GM21526 (cell line): ENCODE measurements around the gene BICDL2.

Experiments used
- ATAC-seq: cut with Tn5 transposase; IDR thresholded peaks from one replicate; pipeline ENCODE4 v1.9.1; 2021; ENCODE audit warnings: moderate library complexity; ENCODE audit not compliant: unreplicated experiment, low FRiP score

BICDL2 gene

GRCh38 chr16:3026609-3027488 lies 9.9 kb downstream of the BICDL2 start:
- ATAC-seq, result no peak

DNA sequence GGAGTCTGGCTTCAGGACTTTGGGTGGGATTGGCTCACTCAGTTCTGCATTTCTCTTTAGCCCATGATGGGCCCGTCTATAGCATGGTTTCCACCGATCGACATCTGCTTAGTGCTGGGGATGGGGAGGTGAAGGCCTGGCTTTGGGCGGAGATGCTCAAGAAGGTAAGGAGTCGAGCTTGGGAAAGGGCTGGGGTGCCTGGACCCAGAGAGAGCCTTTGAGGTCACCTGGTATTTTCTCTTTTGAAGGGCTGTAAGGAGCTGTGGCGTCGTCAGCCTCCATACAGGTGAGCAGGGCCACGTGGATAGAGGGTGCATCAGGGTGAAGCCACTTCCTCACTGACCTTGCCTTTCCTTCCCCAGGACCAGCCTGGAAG lies 10.8 kb downstream of the BICDL2 start:
- no peak for ATAC-seq

- ATAC-seq, result no peak
Measured at GRCh38 chr16:3025032-3026002, 11.4 kb downstream of the BICDL2 start.

GRCh38 chr16:3023669-3024478 lies 12.9 kb downstream of the BICDL2 start, which contains the start of the genes HCFC1R1 and THOC6:
TSS of gene HCFC1R1 (minus strand) at chr16:3023942. CDS start at chr16:3023941, 1 bp downstream.
TSS of gene THOC6 (plus strand) at chr16:3024035. CDS start at chr16:3024327, 292 bp downstream.
- ATAC-seq, result peak; percentile 59

- no peak for ATAC-seq
Measured at GRCh38 chr16:3023415-3023668, 13.4 kb downstream of the BICDL2 start.

GRCh38 chr16:3022684-3023414 lies 13.9 kb downstream of the BICDL2 start:
- no peak for ATAC-seq

DNA sequence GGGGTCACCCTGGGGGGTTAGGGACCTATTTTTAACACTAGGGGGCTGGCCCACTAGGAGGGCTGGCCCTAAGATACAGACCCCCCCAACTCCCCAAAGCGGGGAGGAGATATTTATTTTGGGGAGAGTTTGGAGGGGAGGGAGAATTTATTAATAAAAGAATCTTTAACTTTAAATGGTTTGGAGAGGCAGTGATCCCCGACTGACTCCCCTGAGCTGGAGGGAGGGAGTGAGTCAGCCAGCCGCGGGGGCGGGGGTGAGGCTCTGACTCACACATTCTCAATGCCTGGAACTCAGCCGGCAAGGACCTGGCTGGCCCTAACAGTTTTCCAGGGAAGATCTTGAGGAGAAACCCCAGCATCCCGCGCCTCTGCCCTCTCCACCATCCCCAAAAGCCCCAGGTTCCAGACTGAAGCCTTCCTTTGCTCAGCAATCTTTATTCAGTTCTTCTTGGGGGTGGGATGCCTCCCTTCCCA lies 14.5 kb downstream of the BICDL2 start:
- no peak for ATAC-seq

DNA sequence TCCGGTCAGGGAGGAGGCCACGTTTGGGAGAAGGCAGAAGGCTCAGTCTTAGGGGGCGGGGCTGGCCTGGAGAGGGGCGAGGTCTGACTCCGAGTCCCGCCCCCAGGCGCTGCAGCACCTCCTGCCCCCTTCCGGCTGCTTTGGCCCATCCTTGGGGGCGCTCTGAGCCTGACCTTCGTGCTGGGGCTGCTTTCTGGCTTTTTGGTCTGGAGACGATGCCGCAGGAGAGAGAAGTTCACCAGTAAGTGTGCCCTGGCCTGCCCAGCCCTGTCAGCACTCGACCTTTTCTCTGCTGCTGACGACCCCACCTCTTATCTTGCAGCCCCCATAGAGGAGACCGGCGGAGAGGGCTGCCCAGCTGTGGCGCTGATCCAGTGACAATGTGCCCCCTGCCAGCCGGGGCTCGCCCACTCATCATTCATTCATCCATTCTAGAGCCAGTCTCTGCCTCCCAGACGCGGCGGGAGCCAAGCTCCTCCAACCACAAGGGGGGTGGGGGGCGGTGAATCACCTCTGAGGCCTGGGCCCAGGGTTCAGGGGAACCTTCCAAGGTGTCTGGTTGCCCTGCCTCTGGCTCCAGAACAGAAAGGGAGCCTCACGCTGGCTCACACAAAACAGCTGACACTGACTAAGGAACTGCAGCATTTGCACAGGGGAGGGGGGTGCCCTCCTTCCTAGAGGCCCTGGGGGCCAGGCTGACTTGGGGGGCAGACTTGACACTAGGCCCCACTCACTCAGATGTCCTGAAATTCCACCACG lies 15.1 kb downstream of the BICDL2 start:
- ATAC-seq, result no peak

DNA sequence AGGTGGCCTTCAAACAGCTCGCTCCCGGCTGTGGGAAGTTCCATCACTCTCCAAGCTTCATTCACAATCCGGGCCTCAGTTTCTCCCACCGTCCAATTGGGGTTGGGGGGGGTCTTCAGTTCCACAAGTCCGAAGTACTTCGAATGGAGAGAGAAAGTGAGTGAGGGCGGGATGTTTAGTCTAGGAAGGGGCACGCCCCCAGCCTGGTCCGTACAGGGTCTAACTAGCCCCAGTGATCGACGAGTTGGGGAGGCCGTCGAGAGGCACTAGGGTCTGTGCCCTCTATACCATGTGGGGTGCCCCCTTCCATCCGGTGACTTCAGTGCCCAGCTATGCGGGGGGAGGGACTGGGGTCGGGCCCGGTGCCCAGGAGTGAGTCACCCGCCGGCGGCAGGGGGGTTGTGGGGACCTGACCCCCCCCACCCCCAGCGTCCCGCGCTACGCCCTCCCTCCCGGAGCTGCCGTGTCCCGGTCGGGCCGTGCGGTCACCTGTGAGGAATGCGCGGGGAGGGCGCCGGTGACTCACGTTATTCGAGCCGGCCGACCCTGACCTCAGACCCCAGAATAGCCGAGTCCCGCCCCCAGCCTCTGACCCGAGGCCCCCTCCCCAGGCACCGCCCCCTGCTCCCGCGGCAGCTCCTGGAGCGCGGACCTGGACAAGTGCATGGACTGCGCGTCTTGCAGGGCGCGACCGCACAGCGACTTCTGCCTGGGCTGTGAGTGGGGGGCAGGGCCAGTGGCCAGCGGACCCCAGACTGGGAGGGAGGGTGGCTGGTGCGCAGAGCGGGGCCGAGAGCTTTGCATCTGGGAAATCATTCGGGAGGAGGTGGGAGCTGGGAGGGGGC lies 15.9 kb downstream of the BICDL2 start:
- no peak for ATAC-seq

DNA sequence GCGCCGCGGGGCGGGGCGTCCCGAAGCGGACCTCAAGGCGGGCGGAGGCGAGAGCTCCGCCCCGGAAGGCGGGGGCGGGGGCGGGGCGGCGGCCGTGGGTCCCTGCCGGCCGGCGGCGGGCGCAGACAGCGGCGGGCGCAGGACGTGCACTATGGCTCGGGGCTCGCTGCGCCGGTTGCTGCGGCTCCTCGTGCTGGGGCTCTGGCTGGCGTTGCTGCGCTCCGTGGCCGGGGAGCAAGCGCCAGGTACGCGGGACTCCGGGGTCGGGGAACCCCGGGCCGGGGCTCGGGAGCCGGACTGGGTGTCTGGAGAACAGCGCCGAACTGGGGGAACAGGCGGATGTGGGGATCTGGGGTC lies 16.5 kb downstream of the BICDL2 start, which contains the start of gene TNFRSF12A:
Gene TNFRSF12A, plus strand, starts transcription at position 122 of the 357 bp plus-strand sequence. Its CDS starts 30 bp downstream, at position 152.
- no peak for ATAC-seq

DNA sequence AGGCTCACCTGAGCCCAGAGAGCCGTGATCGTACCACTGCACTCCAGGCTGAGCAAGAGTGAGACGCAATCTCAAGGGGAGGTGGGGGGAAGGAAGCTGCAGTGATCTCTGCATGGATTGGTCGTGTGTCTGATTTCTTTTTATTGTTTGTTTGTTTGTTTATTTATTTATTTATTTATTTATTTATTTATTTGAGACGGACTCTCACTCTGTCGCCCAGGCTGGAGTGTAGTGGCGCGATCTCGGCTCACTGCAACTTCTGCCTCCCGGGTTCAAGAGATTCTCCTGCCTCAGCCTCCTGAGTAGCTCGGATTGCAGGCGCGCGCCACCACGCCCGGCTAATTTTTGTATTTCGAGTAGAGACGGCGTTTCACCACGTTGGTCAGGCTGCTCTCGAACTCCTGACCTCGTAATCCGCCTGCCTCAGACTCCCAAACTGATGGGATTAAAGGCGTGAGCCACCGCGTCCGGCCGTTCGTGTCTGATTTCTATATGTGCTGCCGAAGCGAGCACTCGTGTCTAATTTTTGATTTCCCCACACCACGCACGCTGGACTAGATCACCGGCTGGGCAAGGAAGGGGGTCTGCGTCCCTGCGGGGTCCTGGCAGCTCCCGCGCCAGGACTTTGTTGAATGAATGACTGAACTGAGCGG lies 17.0 kb downstream of the BICDL2 start:
- ATAC-seq, result no peak

GRCh38 chr16:3017794-3018506 lies 18.8 kb downstream of the BICDL2 start, which contains the start of gene CLDN6:
TSS of gene CLDN6 (minus strand) at chr16:3018183. CDS start at chr16:3016021, 2,162 bp downstream.
- no peak for ATAC-seq

GRCh38 chr16:3017344-3017743 lies 19.4 kb downstream of the BICDL2 start:
- no peak for ATAC-seq

DNA sequence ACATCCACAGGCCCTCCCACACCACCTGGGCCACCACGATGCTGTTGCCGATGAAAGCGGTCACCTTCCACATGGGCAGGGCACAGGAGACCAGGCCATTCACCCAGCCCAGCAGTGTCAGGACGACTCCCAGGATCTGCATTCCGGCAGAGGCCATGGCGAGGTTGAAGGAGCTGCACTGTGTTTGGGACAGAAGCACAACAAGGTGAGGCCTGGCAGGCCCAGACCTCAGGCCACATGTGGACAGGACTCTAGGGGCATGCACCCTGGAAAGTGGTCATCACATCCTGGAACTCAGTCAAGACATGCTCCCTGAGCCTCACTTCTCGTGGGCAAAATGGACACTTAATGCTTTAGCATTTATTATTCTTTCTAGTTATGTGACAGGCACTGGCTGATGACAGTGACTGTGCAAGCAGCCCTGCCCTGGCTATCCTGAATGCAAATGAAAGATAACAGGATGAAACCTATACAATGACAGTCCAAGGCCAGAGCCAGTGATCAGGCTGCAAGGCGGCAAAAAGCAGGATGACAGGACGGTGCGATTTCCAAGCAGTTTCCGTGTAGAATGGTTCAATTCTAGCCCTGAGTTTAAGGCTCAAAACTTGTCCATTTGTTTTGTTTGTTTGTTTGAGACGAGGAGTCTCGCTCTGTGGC lies 20.8 kb downstream of the BICDL2 start:
- no peak for ATAC-seq

DNA sequence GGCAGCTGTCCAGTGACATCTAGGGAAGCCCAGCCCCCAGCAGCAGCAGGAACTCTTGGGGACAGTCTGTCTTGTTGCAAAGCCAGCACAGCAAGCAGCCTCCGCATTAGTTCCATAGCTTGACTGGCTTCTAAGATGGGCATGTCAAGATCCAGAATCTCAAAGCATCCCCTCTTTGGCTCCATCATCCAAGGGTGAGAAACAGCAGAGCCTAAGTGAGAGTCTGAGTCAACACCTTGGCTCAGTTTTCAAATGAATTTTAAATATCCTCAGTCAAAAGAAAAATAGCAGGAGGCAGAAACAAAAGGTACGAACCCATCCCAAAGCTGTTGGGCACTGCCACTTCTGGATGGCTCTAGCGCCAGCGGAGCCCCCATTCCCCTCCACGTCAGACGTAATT lies 21.8 kb downstream of the BICDL2 start:
- no peak for ATAC-seq

DNA sequence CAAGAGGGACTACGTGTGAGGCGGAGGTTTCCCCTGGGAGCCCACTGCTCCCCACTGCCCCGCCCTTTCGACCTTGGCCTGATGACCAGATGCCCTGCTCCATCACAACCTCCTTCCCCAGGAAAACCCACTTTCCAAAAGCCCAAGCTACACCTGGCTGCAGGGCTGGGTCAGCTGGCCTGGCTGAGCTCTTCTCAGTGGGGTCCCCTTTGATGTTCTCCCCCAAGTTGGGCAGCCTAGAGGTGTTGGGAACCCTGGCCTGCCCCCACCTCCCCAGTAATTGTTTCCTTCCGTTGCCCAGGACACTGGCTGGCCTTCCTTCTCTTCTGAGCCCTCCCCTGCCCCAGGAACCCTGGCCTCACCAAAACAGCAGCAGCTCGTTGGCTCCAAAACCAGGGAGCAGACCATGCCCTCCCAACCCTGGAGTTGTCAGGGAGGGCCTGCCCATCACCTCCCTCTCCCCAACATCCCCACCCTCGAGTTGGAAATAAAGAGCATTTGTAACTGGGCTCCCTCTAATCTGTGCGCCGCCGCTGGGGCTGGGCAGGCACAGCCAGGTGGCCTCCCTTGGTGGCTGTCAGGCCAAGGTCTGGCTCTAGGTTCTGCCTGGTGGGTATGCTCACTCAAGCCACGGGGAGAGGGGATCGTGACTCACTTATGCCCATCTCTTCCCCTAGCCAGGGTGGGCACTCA lies 22.6 kb downstream of the BICDL2 start:
- no peak for ATAC-seq
